ENCODE results near the gene MBNL3. TPM values are rescaled to one million over a fixed set of nuclear protein-coding genes. Genes with fewer than 3 reads are reported as not detected.

The MBNL3 gene
- total RNA-seq, 1 donor from 2014 or later: 22.9 TPM

GRCh38 chrX:132433001-132433400 lies 55.8 kb downstream of the MBNL3 start:
- no peaks in the 10 kb centered on the region for H3K36me3 ChIP-seq
- TF ChIP-seq, protein P1, sequence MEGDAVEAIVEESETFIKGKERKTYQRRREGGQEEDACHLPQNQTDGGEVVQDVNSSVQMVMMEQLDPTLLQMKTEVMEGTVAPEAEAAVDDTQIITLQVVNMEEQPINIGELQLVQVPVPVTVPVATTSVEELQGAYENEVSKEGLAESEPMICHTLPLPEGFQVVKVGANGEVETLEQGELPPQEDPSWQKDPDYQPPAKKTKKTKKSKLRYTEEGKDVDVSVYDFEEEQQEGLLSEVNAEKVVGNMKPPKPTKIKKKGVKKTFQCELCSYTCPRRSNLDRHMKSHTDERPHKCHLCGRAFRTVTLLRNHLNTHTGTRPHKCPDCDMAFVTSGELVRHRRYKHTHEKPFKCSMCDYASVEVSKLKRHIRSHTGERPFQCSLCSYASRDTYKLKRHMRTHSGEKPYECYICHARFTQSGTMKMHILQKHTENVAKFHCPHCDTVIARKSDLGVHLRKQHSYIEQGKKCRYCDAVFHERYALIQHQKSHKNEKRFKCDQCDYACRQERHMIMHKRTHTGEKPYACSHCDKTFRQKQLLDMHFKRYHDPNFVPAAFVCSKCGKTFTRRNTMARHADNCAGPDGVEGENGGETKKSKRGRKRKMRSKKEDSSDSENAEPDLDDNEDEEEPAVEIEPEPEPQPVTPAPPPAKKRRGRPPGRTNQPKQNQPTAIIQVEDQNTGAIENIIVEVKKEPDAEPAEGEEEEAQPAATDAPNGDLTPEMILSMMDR (IDR thresholded peaks at IDR 0.05): no peak
- no peak overlapping the region for H3K27ac ChIP-seq
- no peaks in the 10 kb centered on the region for H3K9me3 ChIP-seq
- no peak overlapping the region for H3K4me3 ChIP-seq
- ATAC-seq (no peak), DNase-seq (no peak)
- no peaks in the 10 kb centered on the region for H3K4me1 ChIP-seq
- intact Hi-C loops (cut with DNase I): no loop called here
- no peaks in the 10 kb centered on the region for H3K27me3 ChIP-seq

DNA sequence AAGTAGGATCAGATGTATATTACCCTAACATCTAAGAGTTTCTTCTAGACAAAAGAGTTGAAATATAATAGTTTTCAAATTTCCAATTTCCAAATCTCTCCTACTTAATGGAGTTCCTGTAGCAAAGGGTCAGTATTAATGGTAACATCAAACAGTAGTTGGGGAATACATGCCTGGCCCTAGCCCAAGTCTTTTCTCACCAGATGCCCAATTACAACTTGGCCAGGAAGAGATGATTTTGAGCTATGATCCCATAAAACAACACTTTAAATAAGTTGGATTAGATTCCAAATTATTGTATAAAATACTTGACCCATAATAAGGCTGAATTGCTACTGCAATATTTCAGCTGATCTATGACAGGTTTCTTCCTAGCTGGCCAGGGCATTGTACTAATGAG lies 59.9 kb downstream of the MBNL3 start:
- ATAC-seq: no peak
- H3K9me3 ChIP-seq: no peaks in the 10 kb centered on the region
- no peak for DNase-seq
- no peak overlapping the region for H3K4me3 ChIP-seq
- H3K4me1 ChIP-seq: no peaks in the 10 kb centered on the region
- TF ChIP-seq, protein P1 (IDR thresholded peaks at IDR 0.05): no peak
- no peak overlapping the region for H3K27ac ChIP-seq
- no peaks in the 10 kb centered on the region for H3K36me3 ChIP-seq
- H3K27me3 ChIP-seq: no peaks in the 10 kb centered on the region
- intact Hi-C loops (cut with DNase I): no loop called here

DNA sequence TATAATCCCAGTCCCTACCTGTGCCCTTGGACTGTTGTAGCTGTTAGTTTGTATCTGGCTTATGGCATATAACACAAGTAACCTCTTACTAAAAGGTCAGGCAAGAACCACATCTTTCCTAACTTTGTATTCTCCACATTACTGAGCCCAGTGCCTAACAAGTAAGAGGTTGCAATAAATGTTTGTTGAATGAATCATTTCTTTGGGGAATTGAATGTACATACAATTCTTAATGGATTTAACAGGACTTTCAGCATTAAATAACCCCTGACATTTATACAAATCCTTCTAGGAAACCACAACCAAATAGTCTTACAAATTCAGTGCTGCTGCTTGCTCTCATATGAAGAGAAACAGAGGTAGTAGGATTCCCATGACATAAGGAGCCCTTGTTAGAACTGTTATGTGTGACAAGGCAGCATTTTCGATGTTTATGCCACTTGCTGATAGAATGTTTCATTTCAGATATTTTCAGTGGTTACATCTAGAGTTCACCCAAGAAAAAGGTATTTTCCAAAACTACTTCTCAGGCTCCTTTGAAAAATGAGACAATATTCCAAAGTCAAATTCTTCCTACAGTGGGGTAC lies 62.0 kb downstream of the MBNL3 start:
- H3K9me3 ChIP-seq: no peaks in the 10 kb centered on the region
- no peaks in the 10 kb centered on the region for H3K36me3 ChIP-seq
- H3K4me1 ChIP-seq: no peaks in the 10 kb centered on the region
- ATAC-seq: no peak
- TF ChIP-seq, protein P1 (IDR thresholded peaks at IDR 0.05): no peak
- no peak overlapping the region for H3K4me3 ChIP-seq
- intact Hi-C loops (cut with DNase I): no loop called here
- no peak overlapping the region for H3K27ac ChIP-seq
- DNase-seq: no peak
- H3K27me3 ChIP-seq: no peaks in the 10 kb centered on the region

DNA sequence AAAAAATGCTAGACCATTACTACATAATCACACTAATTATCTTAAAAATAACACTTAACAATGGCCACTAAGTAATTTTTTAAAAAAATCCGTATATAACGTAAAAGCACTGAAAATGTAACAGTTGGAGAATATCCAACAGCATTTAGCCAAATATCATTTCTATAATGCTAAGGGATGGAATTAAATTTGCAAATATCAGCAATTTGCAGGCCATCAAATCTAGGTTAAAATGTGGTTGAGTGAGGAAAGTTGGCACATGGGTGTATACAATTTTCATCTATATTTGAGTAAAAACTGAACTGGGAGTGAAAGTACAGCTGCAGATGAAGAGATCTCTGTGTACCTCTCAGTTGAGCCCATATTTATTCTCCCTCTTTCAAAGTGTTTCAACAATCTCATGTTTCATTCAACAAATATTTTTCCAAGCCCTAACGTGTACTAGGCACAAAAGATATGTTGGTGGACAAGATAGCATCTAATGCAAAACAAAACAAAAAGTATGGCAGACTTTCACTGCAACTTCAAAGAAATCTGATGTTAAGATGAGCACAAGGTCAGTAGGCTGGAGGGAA lies 63.0 kb downstream of the MBNL3 start:
- H3K27me3 ChIP-seq: no peaks in the 10 kb centered on the region
- H3K27ac ChIP-seq: no peak overlapping the region
- ATAC-seq (no peak), DNase-seq (no peak)
- no peaks in the 10 kb centered on the region for H3K9me3 ChIP-seq
- H3K4me1 ChIP-seq: no peaks in the 10 kb centered on the region
- TF ChIP-seq, protein P1 (IDR thresholded peaks at IDR 0.05): no peak
- intact Hi-C loops (cut with DNase I): no loop called here
- no peak overlapping the region for H3K4me3 ChIP-seq
- H3K36me3 ChIP-seq: no peaks in the 10 kb centered on the region

- H3K27me3 ChIP-seq: no peaks in the 10 kb centered on the region
- H3K4me3 ChIP-seq: no peak overlapping the region
- no peak for DNase-seq
- TF ChIP-seq, protein P1 (IDR thresholded peaks at IDR 0.05): no peak
- no peak for ATAC-seq
- intact Hi-C loops (cut with DNase I): no loop called here
- no peaks in the 10 kb centered on the region for H3K4me1 ChIP-seq
- H3K9me3 ChIP-seq: no peaks in the 10 kb centered on the region
- no peak overlapping the region for H3K27ac ChIP-seq
- H3K36me3 ChIP-seq: no peaks in the 10 kb centered on the region
These were observed 65.5 kb downstream of the MBNL3 start for GRCh38 chrX:132423323-132423722.

All from upper lobe of right lung (tissue), 1 donor.